Panc1 (cell line): Measurements from ENCODE around the gene ADPRH. TPM values are rescaled to one million over a fixed set of nuclear protein-coding genes. Genes with fewer than 3 reads are reported as not detected.

Experiments
- ATAC-seq: fragments of 200-7000 bp; cut with Tn5 transposase; 2 replicates; pipeline ENCODE4 v1.9.1; 2020; ENCODE audit warnings: mild to moderate bottlenecking, moderate library complexity
- BruUV-seq: library from RNA; stranded (reverse); fragments of 400-500 nt; replicated peaks from 2 replicates; lab custom pipeline; 2021; lab: Mats Ljungman, UMichigan
- CTCF ChIA-PET: fragments of 300-600 bp; sonication (Branson Sonifier 250); formaldehyde crosslinking; loops from one replicate; lab custom pipeline; 2022; ENCODE audit warnings: antibody characterized with exemption; lab: Charles Lee
- POLR2A ChIA-PET: fragments of 300-600 bp; sonication (Branson Sonifier 250); formaldehyde crosslinking; loops from one replicate; lab custom pipeline; 2022; ENCODE audit warnings: antibody characterized with exemption; lab: Charles Lee
- DNase-seq: peaks from one replicate; pipeline ENCODE4 v3.0.0-alpha.2; 2010; ENCODE audit warnings: low read depth, low spot score
- H3K27ac ChIP-seq: 2 replicates; pipeline ENCODE4 v1.5.1; 2011; ENCODE audit warnings: mild to moderate bottlenecking, low read length, inconsistent platforms
- H3K27me3 ChIP-seq: fragments of 200-500 bp; sonication (Bioruptor generic); 2 replicates; pipeline ENCODE4 v1.6.0; 2014; ENCODE audit warnings: low read length, inconsistent platforms; ENCODE audit not compliant: control insufficient read depth, insufficient read depth
- H3K36me3 ChIP-seq: fragments of 200-500 bp; sonication (Bioruptor generic); 2 replicates; pipeline ENCODE4 v1.5.1; 2014; ENCODE audit warnings: inconsistent platforms, mild to moderate bottlenecking, low read length, moderate library complexity; ENCODE audit not compliant: control insufficient read depth, insufficient read depth
- H3K4me1 ChIP-seq: 2 replicates; pipeline ENCODE4 v1.5.1; 2011; ENCODE audit warnings: inconsistent platforms, mild to moderate bottlenecking, low read length, moderate library complexity; ENCODE audit not compliant: control insufficient read depth, insufficient read depth
- H3K4me3 ChIP-seq, 2 experiments: 2 replicates each; pipeline ENCODE4 v1.5.1; 2011 to 2012; ENCODE audit warnings: low read depth in 2 of 2, low read length in 2 of 2, mild to moderate bottlenecking in 2 of 2, inconsistent platforms in 1 of 2, moderate library complexity in 1 of 2
- H3K9me3 ChIP-seq: fragments of 200-500 bp; sonication (Bioruptor generic); 2 replicates; pipeline ENCODE4 v1.5.1; 2014; ENCODE audit warnings: low read depth, mild to moderate bottlenecking, inconsistent platforms, low read length, moderate library complexity; ENCODE audit not compliant: control insufficient read depth, insufficient read depth
- CTCF ChIP-seq: fragments of 450-650 bp; IDR thresholded peaks from 2 replicates; pipeline ENCODE4 v1.5.1; 2017; ENCODE audit warnings: mild to moderate bottlenecking
- POLR2AphosphoS5 ChIP-seq: IDR thresholded peaks from 2 replicates; pipeline ENCODE4 v1.6.1; 2012; ENCODE audit warnings: mild to moderate bottlenecking, low read depth, low read length, moderate library complexity
- REST ChIP-seq, 2 experiments: IDR thresholded peaks; 2 replicates each; pipeline ENCODE4 v1.6.1; 2011 to 2012; ENCODE audit warnings: low read depth in 2 of 2, control low read depth in 1 of 2, low read length in 1 of 2, mild to moderate bottlenecking in 1 of 2, moderate library complexity in 1 of 2; ENCODE audit not compliant: insufficient read depth in 1 of 2
- SIN3A ChIP-seq: IDR thresholded peaks from 2 replicates; pipeline ENCODE4 v1.6.1; 2012; ENCODE audit warnings: low read depth, mild to moderate bottlenecking, low read length, moderate library complexity, borderline replicate concordance; ENCODE audit not compliant: insufficient read depth
- TCF7L2 ChIP-seq: IDR thresholded peaks from 2 replicates; pipeline ENCODE4 v1.6.1; 2011; ENCODE audit warnings: mild to moderate bottlenecking, low read depth, low read length, inconsistent platforms
- in situ Hi-C: cut with HindIII; loops from 2 replicates; pipeline ENCODE4 v1.10.0; 2016; ENCODE audit warnings: low sequenced_read_pairs, low pct_unique_long_range_greater_than_20kb
- intact Hi-C: fragments of 100-400 bp; cut with micrococcal nuclease; formaldehyde crosslinking; loops from one replicate; pipeline ENCODE4 v1.10.0; 2022; ENCODE audit not compliant: unreplicated experiment
- total RNA-seq: library from RNA; stranded (reverse); gene quantifications from one replicate; pipeline ENCODE4 v1.2.1, GENCODE V29; 2021; ENCODE audit not compliant: unreplicated experiment

Gene ADPRH
- total RNA-seq, 1 experiment from 2014 or later = 7.8 TPM

GRCh38 chr3:119616056-119616455 lies 36.8 kb downstream of the ADPRH start:
- CTCF ChIA-PET = no interaction called here
- H3K9me3 ChIP-seq = no peaks in the 10 kb centered on the region
- POLR2A ChIA-PET = no interaction called here
- no peak for TF ChIP-seq TCF7L2
- TF ChIP-seq CTCF = no peak
- no peak overlapping the region for H3K4me3 ChIP-seq
- in situ Hi-C loops (no loop called here), intact Hi-C loops (no loop called here)
- H3K36me3 ChIP-seq = no peaks in the 10 kb centered on the region
- H3K27ac ChIP-seq = no peak overlapping the region
- BruUV-seq = no TSS peak
- DNase-seq (no peak), ATAC-seq (no peak)
- no peaks in the 10 kb centered on the region; the same call in 1 of the 2 replicates for H3K27me3 ChIP-seq
- no peaks in the 10 kb centered on the region for H3K4me1 ChIP-seq

GRCh38 chr3:119619094-119619493 lies 39.8 kb downstream of the ADPRH start:
- H3K4me3 ChIP-seq = no peak overlapping the region
- CTCF ChIA-PET = no interaction called here
- in situ Hi-C loops = no loop called here
- intact Hi-C loops = no loop called here
- no peaks in the 10 kb centered on the region for H3K4me1 ChIP-seq
- H3K27me3 ChIP-seq = no peaks in the 10 kb centered on the region
- no peak for ATAC-seq
- BruUV-seq = no TSS peak
- H3K36me3 ChIP-seq = no peaks in the 10 kb centered on the region
- H3K9me3 ChIP-seq = no peaks in the 10 kb centered on the region
- no peak for DNase-seq
- no peak overlapping the region for H3K27ac ChIP-seq
- TF ChIP-seq POLR2AphosphoS5 (no peak), REST (IDR thresholded peaks at IDR 0.05; ENCODE audit: insufficient read depth in 1 of 2, low read depth in 2 of 2, low read length in 1 of 2) (no peak), SIN3A (no peak), CTCF (no peak)
- POLR2A ChIA-PET = no interaction called here

GRCh38 chr3:119620899-119621298 lies 41.6 kb downstream of the ADPRH start:
- Histone ChIP-seq H3K27ac (no peak overlapping the region), H3K27me3 (no peaks in the 10 kb centered on the region), H3K4me3 (no peak overlapping the region), H3K4me1 (no peaks in the 10 kb centered on the region), H3K36me3 (no peaks in the 10 kb centered on the region), H3K9me3 (no peaks in the 10 kb centered on the region)
- ChIA-PET CTCF (no interaction called here), POLR2A (no interaction called here)
- ATAC-seq (no peak), DNase-seq (no peak)
- BruUV-seq = no TSS peak
- TF ChIP-seq POLR2AphosphoS5 (no peak), SIN3A (no peak), TCF7L2 (no peak), CTCF (no peak), REST (IDR thresholded peaks at IDR 0.05; ENCODE audit: insufficient read depth in 1 of 2, low read depth in 2 of 2, low read length in 1 of 2) (no peak)
- in situ Hi-C loops (no loop called here), intact Hi-C loops (no loop called here)
